Measurements from ENCODE around the gene ATP6V0B.

Gene ATP6V0B

DNA sequence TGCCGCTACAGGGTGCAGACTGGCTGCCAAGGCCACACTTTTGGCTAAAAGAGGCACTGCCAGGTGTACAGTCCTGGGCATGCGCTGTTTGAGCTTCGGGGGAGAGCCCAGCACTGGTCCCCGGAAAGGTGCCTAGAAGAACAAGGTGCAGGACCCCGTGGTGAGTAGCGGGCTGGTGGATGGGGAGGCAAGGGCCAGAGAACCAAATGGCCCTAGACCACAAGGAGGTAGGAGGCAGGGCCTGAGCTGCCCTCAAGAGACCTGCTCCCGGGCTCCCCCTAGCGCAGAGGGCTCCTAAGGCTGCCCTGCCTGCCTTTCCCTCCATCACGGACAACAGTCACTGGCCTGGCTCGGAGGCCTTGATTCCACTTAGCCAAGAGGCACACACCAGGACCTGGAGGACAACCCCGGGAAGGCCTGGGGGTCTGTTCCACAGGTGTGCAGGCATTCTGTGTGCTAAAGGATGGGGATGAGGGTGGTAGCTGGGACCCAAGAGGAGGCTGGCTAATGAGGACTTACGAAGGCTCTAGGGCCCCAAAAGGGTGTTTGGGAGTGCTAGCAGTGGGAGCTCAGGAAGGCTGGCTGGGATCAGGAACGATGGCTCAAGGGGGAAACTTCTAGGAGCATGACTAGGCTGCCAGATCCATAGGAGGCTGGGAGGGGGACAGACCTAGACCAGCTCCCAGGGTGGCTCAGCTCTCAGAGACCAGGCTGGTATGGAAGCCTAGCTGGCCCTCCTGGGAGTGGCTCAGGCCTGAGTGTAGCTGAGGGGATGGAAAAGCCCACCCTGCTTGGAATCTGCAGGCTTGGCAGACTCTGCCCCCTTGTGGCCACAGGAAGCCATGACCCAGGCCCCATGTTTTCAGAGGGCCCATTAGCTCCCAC lies 40.4 kb upstream of the ATP6V0B start:
- Histone ChIP-seq H3K9ac (ENCODE audit: low read depth, low read length, poor library complexity) (peak overlapping the region; percentile 79), H2BK5ac (ENCODE audit: low read length) (peak overlapping the region; percentile 7), H3K9me3 (replicated peaks in 1 of 2; ENCODE audit: control insufficient read depth in 2 of 2, insufficient read depth in 1 of 2, low read depth in 1 of 2, low read length in 2 of 2) (no peaks in the 10 kb centered on the region), H3K27ac (replicated peaks; ENCODE audit: low read length) (no peak overlapping the region), H3K14ac (ENCODE audit: low read length) (no peak overlapping the region), H2BK12ac (ENCODE audit: low read length) (no peak overlapping the region), H3K4ac (ENCODE audit: low read length) (peak overlapping the region; percentile 78), H3K27me3 (ENCODE audit: control insufficient read depth in 3 of 3, insufficient read depth in 3 of 3, low read depth in 1 of 3, low read length in 3 of 3) (peaks cover 4 to 23% (median 14%) of the 10 kb centered on the region in 3 experiments), H2BK120ac (ENCODE audit: low read depth, low read length) (no peak overlapping the region), H3K36me3 (replicated peaks in 1 of 2; ENCODE audit: control insufficient read depth in 2 of 2, insufficient read depth in 2 of 2, low read length in 2 of 2) (peaks cover 0 to 8% of the 10 kb centered on the region in 2 donors), H3K23ac (ENCODE audit: low read depth, low read length, poor library complexity) (peak overlapping the region; percentile 92), H2BK15ac (ENCODE audit: low read length) (peak overlapping the region; percentile 80), H4K8ac (ENCODE audit: low read depth, low read length) (peak overlapping the region; percentile 75), H3K79me1 (ENCODE audit: low read depth, low read length) (peaks cover 1% of the 10 kb centered on the region), H3K4me1 (ENCODE audit: control insufficient read depth in 2 of 2, insufficient read depth in 1 of 2, low read depth in 1 of 2, low read length in 2 of 2) (peaks cover 8 to 23% of the 10 kb centered on the region in 2 donors), H4K91ac (ENCODE audit: low read depth, low read length, poor library complexity) (no peak overlapping the region), H3K4me3 (ENCODE audit: low read length in 2 of 2) (peak overlapping the region in 1 of 2 donors; percentile 81), H3K18ac (ENCODE audit: low read length) (peak overlapping the region; percentile 93), H2AK5ac (ENCODE audit: low read depth, low read length) (peak overlapping the region; percentile 90), H2AFZ (ENCODE audit: low read length) (peak overlapping the region; percentile 48), H3K4me2 (ENCODE audit: insufficient read depth, low read length, poor library complexity, severe bottlenecking) (peak overlapping the region; percentile 80)
- DNase-seq (ENCODE audit: low spot score) = peak; percentile 81
- WGBS, 2 donors (ENCODE audit: extremely low coverage in 2 of 2, insufficient read length in 2 of 2, insufficient replicate concordance in 1 of 2) = no CpG with 5 or more reads among the region's 13 CpGs

DNA sequence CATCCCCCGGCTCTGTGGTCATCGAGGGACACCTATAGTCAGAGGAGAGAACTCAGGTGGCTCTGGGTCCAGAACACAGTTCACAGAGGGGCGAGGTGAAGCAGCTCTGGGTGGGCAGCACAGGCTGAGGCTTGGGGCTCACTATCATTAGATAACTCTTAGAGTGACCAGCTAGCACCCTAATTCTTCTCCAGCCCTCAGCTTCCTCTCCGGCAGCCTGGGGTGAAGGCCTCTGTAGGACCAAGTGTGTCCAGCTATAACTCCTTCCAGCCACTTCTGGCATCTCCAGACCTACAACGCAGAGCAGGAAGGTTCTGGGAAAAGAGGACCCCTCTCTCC lies 39.8 kb upstream of the ATP6V0B start:
- no peaks in the 10 kb centered on the region for H3K9me3 ChIP-seq (replicated peaks in 1 of 2; ENCODE audit: control insufficient read depth in 2 of 2, insufficient read depth in 1 of 2, low read depth in 1 of 2, low read length in 2 of 2)
- H3K27ac ChIP-seq (replicated peaks; ENCODE audit: low read length) = no peak overlapping the region
- no peak overlapping the region for H3K4ac ChIP-seq (ENCODE audit: low read length)
- no peak overlapping the region for H3K18ac ChIP-seq (ENCODE audit: low read length)
- no peak overlapping the region for H3K23ac ChIP-seq (ENCODE audit: low read depth, low read length, poor library complexity)
- H3K4me3 ChIP-seq (ENCODE audit: low read length in 2 of 2) = no peak overlapping the region
- H4K8ac ChIP-seq (ENCODE audit: low read depth, low read length) = no peak overlapping the region
- no peak overlapping the region for H2BK15ac ChIP-seq (ENCODE audit: low read length)
- H2AFZ ChIP-seq (ENCODE audit: low read length) = no peak overlapping the region
- no peak overlapping the region for H3K14ac ChIP-seq (ENCODE audit: low read length)
- peaks cover 8 to 23% of the 10 kb centered on the region in 2 donors for H3K4me1 ChIP-seq (ENCODE audit: control insufficient read depth in 2 of 2, insufficient read depth in 1 of 2, low read depth in 1 of 2, low read length in 2 of 2)
- peaks cover 0 to 4% of the 10 kb centered on the region in 2 donors for H3K36me3 ChIP-seq (replicated peaks in 1 of 2; ENCODE audit: control insufficient read depth in 2 of 2, insufficient read depth in 2 of 2, low read length in 2 of 2)
- no peak overlapping the region for H3K9ac ChIP-seq (ENCODE audit: low read depth, low read length, poor library complexity)
- H2BK12ac ChIP-seq (ENCODE audit: low read length) = no peak overlapping the region
- peaks cover 1% of the 10 kb centered on the region for H3K79me1 ChIP-seq (ENCODE audit: low read depth, low read length)
- peak overlapping the region; percentile 49 for H2BK5ac ChIP-seq (ENCODE audit: low read length)
- peaks cover 4 to 25% (median 14%) of the 10 kb centered on the region in 3 experiments for H3K27me3 ChIP-seq (ENCODE audit: control insufficient read depth in 3 of 3, insufficient read depth in 3 of 3, low read depth in 1 of 3, low read length in 3 of 3)
- no CpG with 5 or more reads among the region's 5 CpGs for WGBS, 2 donors (ENCODE audit: extremely low coverage in 2 of 2, insufficient read length in 2 of 2, insufficient replicate concordance in 1 of 2)
- no peak overlapping the region for H3K4me2 ChIP-seq (ENCODE audit: insufficient read depth, low read length, poor library complexity, severe bottlenecking)
- DNase-seq (ENCODE audit: low spot score) = no peak
- H2AK5ac ChIP-seq (ENCODE audit: low read depth, low read length) = no peak overlapping the region
- H2BK120ac ChIP-seq (ENCODE audit: low read depth, low read length) = no peak overlapping the region
- H4K91ac ChIP-seq (ENCODE audit: low read depth, low read length, poor library complexity) = no peak overlapping the region

DNA sequence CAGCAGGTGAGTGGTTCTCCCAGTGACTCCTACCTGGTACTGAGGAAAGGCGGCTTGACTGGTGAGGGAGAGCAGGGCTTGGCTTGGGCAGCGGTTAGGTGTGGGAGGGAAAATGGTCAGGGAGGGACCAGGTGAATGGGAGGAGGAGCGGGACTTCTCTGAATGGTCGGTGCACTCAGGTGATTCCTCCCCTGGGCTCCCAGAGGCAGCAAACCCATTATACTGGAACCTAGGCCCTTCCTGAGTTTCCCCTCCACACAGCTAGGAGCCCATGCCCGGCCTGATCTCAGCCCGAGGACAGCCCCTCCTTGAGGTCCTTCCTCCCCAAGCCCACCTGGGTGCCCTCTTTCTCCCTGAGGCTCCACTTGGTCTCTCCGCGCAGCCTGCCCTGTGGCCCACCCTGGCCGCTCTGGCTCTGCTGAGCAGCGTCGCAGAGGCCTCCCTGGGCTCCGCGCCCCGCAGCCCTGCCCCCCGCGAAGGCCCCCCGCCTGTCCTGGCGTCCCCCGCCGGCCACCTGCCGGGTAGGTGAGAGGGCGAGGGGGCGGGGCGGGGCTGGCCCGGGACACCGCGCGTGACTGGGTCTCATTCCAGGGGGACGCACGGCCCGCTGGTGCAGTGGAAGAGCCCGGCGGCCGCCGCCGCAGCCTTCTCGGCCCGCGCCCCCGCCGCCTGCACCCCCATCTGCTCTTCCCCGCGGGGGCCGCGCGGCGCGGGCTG lies 38.9 kb upstream of the ATP6V0B start:
- H3K36me3 ChIP-seq (replicated peaks in 1 of 2; ENCODE audit: control insufficient read depth in 2 of 2, insufficient read depth in 2 of 2, low read length in 2 of 2) = no peaks in the 10 kb centered on the region
- H4K91ac ChIP-seq (ENCODE audit: low read depth, low read length, poor library complexity) = no peak overlapping the region
- peaks cover 1% of the 10 kb centered on the region for H3K79me1 ChIP-seq (ENCODE audit: low read depth, low read length)
- peak overlapping the region; percentile 80 for H3K18ac ChIP-seq (ENCODE audit: low read length)
- H2BK15ac ChIP-seq (ENCODE audit: low read length) = peak overlapping the region; percentile 42
- H4K8ac ChIP-seq (ENCODE audit: low read depth, low read length) = no peak overlapping the region
- peak overlapping the region; percentile 6 for H2AK5ac ChIP-seq (ENCODE audit: low read depth, low read length)
- no peaks in the 10 kb centered on the region for H3K9me3 ChIP-seq (replicated peaks in 1 of 2; ENCODE audit: control insufficient read depth in 2 of 2, insufficient read depth in 1 of 2, low read depth in 1 of 2, low read length in 2 of 2)
- no peak overlapping the region for H3K4ac ChIP-seq (ENCODE audit: low read length)
- peak overlapping the region; percentile 30 to 80 for H3K4me3 ChIP-seq (ENCODE audit: low read length in 2 of 2)
- peak overlapping the region; percentile 7 for H2BK12ac ChIP-seq (ENCODE audit: low read length)
- H3K27me3 ChIP-seq (ENCODE audit: control insufficient read depth in 3 of 3, insufficient read depth in 3 of 3, low read depth in 1 of 3, low read length in 3 of 3) = peaks cover 4 to 25% (median 14%) of the 10 kb centered on the region in 3 experiments
- H3K23ac ChIP-seq (ENCODE audit: low read depth, low read length, poor library complexity) = peak overlapping the region; percentile 92
- H3K9ac ChIP-seq (ENCODE audit: low read depth, low read length, poor library complexity) = peak overlapping the region; percentile 74
- peak overlapping the region; percentile 93 for H2AFZ ChIP-seq (ENCODE audit: low read length)
- no peak for DNase-seq (ENCODE audit: low spot score)
- H3K4me2 ChIP-seq (ENCODE audit: insufficient read depth, low read length, poor library complexity, severe bottlenecking) = peak overlapping the region; percentile 90
- peak overlapping the region; percentile 49 for H2BK5ac ChIP-seq (ENCODE audit: low read length)
- no peak overlapping the region for H3K14ac ChIP-seq (ENCODE audit: low read length)
- WGBS, 2 donors (ENCODE audit: extremely low coverage in 2 of 2, insufficient read length in 2 of 2, insufficient replicate concordance in 1 of 2) = no CpG with 5 or more reads among the region's 48 CpGs
- no peak overlapping the region for H2BK120ac ChIP-seq (ENCODE audit: low read depth, low read length)
- peaks cover 8 to 23% of the 10 kb centered on the region in 2 donors for H3K4me1 ChIP-seq (ENCODE audit: control insufficient read depth in 2 of 2, insufficient read depth in 1 of 2, low read depth in 1 of 2, low read length in 2 of 2)
- H3K27ac ChIP-seq (replicated peaks; ENCODE audit: low read length) = no peak overlapping the region

All from neuronal stem cell (in vitro differentiated cells).